Prostate gland (tissue), 2 donors: Measurements from ENCODE around the gene PLCB1. TPM values are rescaled to one million over a fixed set of nuclear protein-coding genes. Genes with fewer than 3 reads are reported as not detected.

ENCODE experiments used
- DNase-seq: peaks from one replicate; pipeline ENCODE4 v3.0.0-alpha.2; 2019; ENCODE audit warnings: low spot score
- H3K27ac ChIP-seq, 2 donors: fragments of 200-600 bp; sonication (generic); 2 replicates each; pipeline ENCODE4 v1.5.1; 2017 to 2019
- H3K27me3 ChIP-seq: fragments of 200-600 bp; sonication (generic); replicated peaks from 2 replicates; pipeline ENCODE4 v1.5.1; 2019; ENCODE audit not compliant: insufficient read depth
- H3K36me3 ChIP-seq, 2 donors: fragments of 200-600 bp; sonication (generic); 1 replicate in 1 of 2; 2 replicates in 1 of 2; pipeline versions ENCODE4 v1.5.1 to v1.8.1; 2017 to 2019
- H3K4me1 ChIP-seq: fragments of 200-600 bp; sonication (generic); replicated peaks from 2 replicates; pipeline ENCODE4 v1.5.1; 2019
- H3K4me3 ChIP-seq, 2 donors: fragments of 200-600 bp; sonication (generic); 2 replicates each; pipeline ENCODE4 v1.5.1; 2017 to 2019
- H3K9me3 ChIP-seq: fragments of 200-600 bp; sonication (generic); 2 replicates; pipeline ENCODE4 v1.5.1; 2017
- CTCF ChIP-seq, 4 experiments: fragments of 200-600 bp in 2 of 4; fragments of 450-650 bp in 2 of 4; sonication (generic) in 2 of 4; IDR thresholded peaks; 1 replicate in 3 of 4; 2 replicates in 1 of 4; pipeline ENCODE4 v1.5.1; 2016 to 2019; ENCODE audit warnings: antibody characterized with exemption in 4 of 4, mild to moderate bottlenecking in 2 of 4, moderate library complexity in 2 of 4
- POLR2A ChIP-seq: fragments of 450-650 bp; IDR thresholded peaks from one replicate; pipeline ENCODE4 v1.6.1; 2016; ENCODE audit warnings: antibody characterized with exemption, mild to moderate bottlenecking
- POLR2AphosphoS5 ChIP-seq: sonication (generic); formaldehyde crosslinking; IDR thresholded peaks from one replicate; pipeline ENCODE4 v1.6.1; 2017; ENCODE audit warnings: antibody characterized with exemption
- WGBS: methylation state at CpG from one replicate; pipeline ENCODE4 v1.1.5; 2018; 5-methylcytosine and 5-hydroxymethylcytosine counted together
- intact Hi-C: fragments of 100-400 bp; cut with DNase I; formaldehyde crosslinking; loops from one replicate; pipeline ENCODE4 v1.14.2; 2022
- total RNA-seq, 2 donors: library from RNA; depleted of rRNA; stranded (reverse); fragments of >200 nt; gene quantifications; one replicate each; pipeline ENCODE4 v1.1.0, GENCODE V29; 2016

The PLCB1 gene
- total RNA-seq, 2 donors from 2014 or later, result 24.3 to 26.3 TPM

- Histone ChIP-seq H3K36me3 (no peaks in the 10 kb centered on the region), H3K4me3 (no peak overlapping the region), H3K4me1 (no peaks in the 10 kb centered on the region), H3K9me3 (no peaks in the 10 kb centered on the region), H3K27ac (no peak overlapping the region), H3K27me3 (no peaks in the 10 kb centered on the region)
- no peak for DNase-seq
- WGBS, result 83% methylated on average over 3 of the region's 3 CpGs
- TF ChIP-seq POLR2AphosphoS5 (no peak), CTCF (IDR thresholded peaks at IDR 0.05) (no peak), POLR2A (no peak)
- intact Hi-C loops, result loop anchor here (10.0 kb wide), 1 partner anchor 609 kb away; no protein-coding TSS in a partner anchor
Observed at GRCh38 chr20:8755340-8756118, 623.5 kb downstream of the PLCB1 start.

- intact Hi-C loops, result loop anchor here (10.0 kb wide), 1 partner anchor 608 kb away; no protein-coding TSS in a partner anchor
- TF ChIP-seq CTCF (IDR thresholded peaks at IDR 0.05) (no peak), POLR2AphosphoS5 (no peak)
- no peak for DNase-seq
- no peaks in the 10 kb centered on the region for H3K36me3 ChIP-seq
- H3K27ac ChIP-seq, result no peak overlapping the region
- no peaks in the 10 kb centered on the region for H3K4me1 ChIP-seq
- H3K27me3 ChIP-seq, result no peaks in the 10 kb centered on the region
- WGBS, result 69% methylated on average over 2 of the region's 2 CpGs
- H3K9me3 ChIP-seq, result no peaks in the 10 kb centered on the region
- no peak overlapping the region for H3K4me3 ChIP-seq
Observed at GRCh38 chr20:8756410-8756809, 624.3 kb downstream of the PLCB1 start.

GRCh38 chr20:8757146-8757545, 625.1 kb downstream of the PLCB1 start:
- Histone ChIP-seq H3K36me3 (no peaks in the 10 kb centered on the region), H3K4me1 (no peaks in the 10 kb centered on the region), H3K27me3 (no peaks in the 10 kb centered on the region), H3K9me3 (no peaks in the 10 kb centered on the region), H3K4me3 (no peak overlapping the region), H3K27ac (no peak overlapping the region)
- no peak for TF ChIP-seq POLR2AphosphoS5
- no peak for TF ChIP-seq CTCF (IDR thresholded peaks at IDR 0.05)
- TF ChIP-seq POLR2A, result no peak
- no peak for DNase-seq
- WGBS, result 65% methylated on average over 4 of the region's 4 CpGs
- intact Hi-C loops, result loop anchor here (10.0 kb wide), 1 partner anchor 608 kb away; no protein-coding TSS in a partner anchor

GRCh38 chr20:8764344-8764962, 632.4 kb downstream of the PLCB1 start:
- no peaks in the 10 kb centered on the region for H3K9me3 ChIP-seq
- TF ChIP-seq POLR2A (no peak), POLR2AphosphoS5 (peak; percentile 50), CTCF (IDR thresholded peaks at IDR 0.05) (no peak)
- no peaks in the 10 kb centered on the region for H3K27me3 ChIP-seq
- H3K4me3 ChIP-seq, result no peak overlapping the region
- no peak overlapping the region for H3K27ac ChIP-seq
- H3K4me1 ChIP-seq, result no peaks in the 10 kb centered on the region
- WGBS, result 56% methylated on average over 4 of the region's 4 CpGs
- DNase-seq, result peak; percentile 55
- intact Hi-C loops, result no loop called here
- no peaks in the 10 kb centered on the region for H3K36me3 ChIP-seq
